HG03159 (cell line): ENCODE results near the gene NUDT8.
"Not testable (repeated sequence)": the region's sequence is repeated elsewhere in the genome, so short reads cannot be mapped to it uniquely, and the experiment has no call there.

ENCODE experiments used
- ATAC-seq: cut with Tn5 transposase; IDR thresholded peaks from one replicate; pipeline ENCODE4 v1.9.1; 2021; ENCODE audit warnings: mild to moderate bottlenecking, moderate library complexity; ENCODE audit not compliant: unreplicated experiment

The NUDT8 gene

GRCh38 chr11:67642173-67643120 is 12.7 kb upstream of the NUDT8 start:
- no peak for ATAC-seq

- ATAC-seq: no peak
These were observed 11.8 kb upstream of the NUDT8 start for GRCh38 chr11:67641338-67642172.

- no peak for ATAC-seq
These were observed 11.1 kb upstream of the NUDT8 start for GRCh38 chr11:67640758-67641337.

- no peak for ATAC-seq
These were observed 10.5 kb upstream of the NUDT8 start for GRCh38 chr11:67640021-67640757.

- no peak for ATAC-seq
These were observed 9.7 kb upstream of the NUDT8 start, which contains the start of gene TBX10 for GRCh38 chr11:67639438-67639859. Gene TBX10, minus strand, starts transcription at chr11:67639763. Its CDS starts 291 bp downstream, at chr11:67639472.

GRCh38 chr11:67638535-67639437 is 9.0 kb upstream of the NUDT8 start:
- ATAC-seq: no peak

- ATAC-seq: not testable (repeated sequence)
These were observed 7.7 kb upstream of the NUDT8 start for GRCh38 chr11:67637441-67637840.

- ATAC-seq: no peak
These were observed 7.2 kb upstream of the NUDT8 start for GRCh38 chr11:67636962-67637361.

- no peak for ATAC-seq
These were observed 5.4 kb upstream of the NUDT8 start for GRCh38 chr11:67635231-67635521.

GRCh38 chr11:67634366-67635230 is 4.9 kb upstream of the NUDT8 start:
- no peak for ATAC-seq

- ATAC-seq: no peak
These were observed 4.1 kb upstream of the NUDT8 start for GRCh38 chr11:67633758-67634365.

- no peak for ATAC-seq
These were observed 3.4 kb upstream of the NUDT8 start for GRCh38 chr11:67632982-67633755.

GRCh38 chr11:67632175-67632981 is 2.6 kb upstream of the NUDT8 start:
- no peak for ATAC-seq

GRCh38 chr11:67631853-67632174 is 2.1 kb upstream of the NUDT8 start:
- no peak for ATAC-seq

- no peak for ATAC-seq
These were observed 1.7 kb upstream of the NUDT8 start for GRCh38 chr11:67631411-67631810.

- ATAC-seq: no peak
These were observed 1.2 kb upstream of the NUDT8 start for GRCh38 chr11:67630943-67631331.
